HepG2 (cell line): ENCODE measurements around the gene DUS1L. TPM values are rescaled to one million over a fixed set of nuclear protein-coding genes. Genes with fewer than 3 reads are reported as not detected.

ENCODE experiments used
- CCDC6 ChIP-seq: sonication (generic); formaldehyde crosslinking; IDR thresholded peaks from 2 replicates; pipeline ENCODE4 v1.8.1; 2022; ENCODE audit warnings: mild to moderate bottlenecking, missing genetic modification reagents, moderate library complexity
- EP300 ChIP-seq, 3 experiments: sonication (generic) in 1 of 3; formaldehyde crosslinking in 1 of 3; IDR thresholded peaks; 2 replicates each; pipeline versions ENCODE4 v1.5.1 to v1.6.1; 2011 to 2020; ENCODE audit warnings: low read depth in 2 of 3, low read length in 2 of 3, borderline replicate concordance in 1 of 3, improper control_type of control experiment in 1 of 3, mild to moderate bottlenecking in 1 of 3, missing genetic modification reagents in 1 of 3, moderate library complexity in 1 of 3
- FLYWCH1 ChIP-seq: sonication (generic); formaldehyde crosslinking; IDR thresholded peaks from 2 replicates; pipeline ENCODE4 v1.8.1; 2023; ENCODE audit warnings: mild to moderate bottlenecking, missing genetic modification reagents
- GPN1 ChIP-seq: sonication (generic); formaldehyde crosslinking; IDR thresholded peaks from 2 replicates; pipeline ENCODE4 v1.5.1; 2020; ENCODE audit warnings: missing genetic modification reagents, borderline replicate concordance
- IKZF4 ChIP-seq: sonication (generic); formaldehyde crosslinking; IDR thresholded peaks from 2 replicates; pipeline ENCODE4 v1.5.1; 2020; ENCODE audit warnings: borderline replicate concordance, mild to moderate bottlenecking, low read depth, missing genetic modification reagents; ENCODE audit errors: not compliant biosample characterization
- ISL2 ChIP-seq: sonication (generic); formaldehyde crosslinking; IDR thresholded peaks from 2 replicates; pipeline ENCODE4 v1.5.0; 2020; ENCODE audit warnings: missing genetic modification reagents
- KAT2B ChIP-seq: fragments of 150-350 bp; IDR thresholded peaks from 2 replicates; pipeline ENCODE4 v1.6.1; 2014; ENCODE audit warnings: low read depth, low read length, borderline replicate concordance
- MAFK ChIP-seq, 2 experiments: IDR thresholded peaks in 1 of 2; conservative IDR thresholded peaks in 1 of 2; 2 replicates each; pipeline ENCODE4 v1.6.1; 2011; ENCODE audit warnings: improper control_type of control experiment in 2 of 2, low read length in 2 of 2
- MAZ ChIP-seq, 2 experiments: sonication (generic) in 1 of 2; formaldehyde crosslinking in 1 of 2; IDR thresholded peaks; 2 replicates each; pipeline versions ENCODE4 v1.5.0 to v1.6.1; 2012 to 2020; ENCODE audit warnings: low read depth in 2 of 2, mild to moderate bottlenecking in 2 of 2, borderline replicate concordance in 1 of 2, improper control_type of control experiment in 1 of 2, low read length in 1 of 2, missing genetic modification reagents in 1 of 2, moderate library complexity in 1 of 2
- MED8 ChIP-seq: sonication (generic); formaldehyde crosslinking; IDR thresholded peaks from 2 replicates; pipeline ENCODE4 v1.8.1; 2023; ENCODE audit warnings: mild to moderate bottlenecking, missing genetic modification reagents; ENCODE audit not compliant: insufficient replicate concordance
- REL ChIP-seq: sonication (generic); formaldehyde crosslinking; conservative IDR thresholded peaks from 2 replicates; pipeline ENCODE4 v1.8.0; 2022; ENCODE audit warnings: mild to moderate bottlenecking, missing genetic modification reagents, moderate library complexity
- RFXAP ChIP-seq: sonication (generic); formaldehyde crosslinking; IDR thresholded peaks from 2 replicates; pipeline ENCODE4 v1.4.0; 2020; ENCODE audit warnings: missing genetic modification reagents, borderline replicate concordance
- TAF1 ChIP-seq: sonication (generic); formaldehyde crosslinking; IDR thresholded peaks from 2 replicates; pipeline ENCODE4 v1.4.0; 2020; ENCODE audit warnings: missing genetic modification reagents
- ZFP36L1 ChIP-seq: sonication (generic); formaldehyde crosslinking; IDR thresholded peaks from 2 replicates; pipeline ENCODE4 v1.8.0; 2022; ENCODE audit warnings: mild to moderate bottlenecking, missing genetic modification reagents, moderate library complexity
- ZNF101 ChIP-seq: sonication (generic); formaldehyde crosslinking; IDR thresholded peaks from 2 replicates; pipeline ENCODE4 v1.4.0; 2020; ENCODE audit warnings: mild to moderate bottlenecking, low read depth, missing genetic modification reagents, borderline replicate concordance
- ZNF207 ChIP-seq: fragments of 450-650 bp; IDR thresholded peaks from 2 replicates; pipeline ENCODE4 v1.6.1; 2016; ENCODE audit warnings: antibody characterized with exemption, borderline replicate concordance
- ZNF556 ChIP-seq: sonication (generic); formaldehyde crosslinking; IDR thresholded peaks from 2 replicates; pipeline ENCODE4 v1.4.0; 2020; ENCODE audit warnings: mild to moderate bottlenecking, missing genetic modification reagents, borderline replicate concordance
- ZNF724P ChIP-seq: sonication (generic); formaldehyde crosslinking; IDR thresholded peaks from 2 replicates; pipeline ENCODE4 v1.8.0; 2022; ENCODE audit warnings: missing genetic modification reagents, borderline replicate concordance
- ZNF761 ChIP-seq: sonication (generic); formaldehyde crosslinking; conservative IDR thresholded peaks from 2 replicates; pipeline ENCODE4 v1.4.0; 2020; ENCODE audit warnings: mild to moderate bottlenecking, missing genetic modification reagents
- ZNF768 ChIP-seq: sonication (generic); formaldehyde crosslinking; IDR thresholded peaks from 2 replicates; pipeline ENCODE4 v1.4.0; 2020; ENCODE audit warnings: missing genetic modification reagents
- ZNF879 ChIP-seq: sonication (generic); formaldehyde crosslinking; IDR thresholded peaks from 2 replicates; pipeline ENCODE4 v1.8.1; 2023; ENCODE audit warnings: missing genetic modification reagents
- polyA plus RNA-seq, 8 experiments: library from polyadenylated mRNA; depleted of rRNA in 3 of 8; stranded (reverse) in 7 of 8; unstranded in 1 of 8; fragments of >200 nt; fragmentation: Illumina TruSeq in 4 of 8; extraction: Trizol in 4 of 8; gene quantifications; 2 replicates each; pipeline versions ENCODE4 v1.2.1 to v1.2.3, GENCODE V29; 2011 to 2016; ENCODE audit warnings: low read depth in 4 of 8, missing spikeins in 1 of 8, mixed read lengths in 1 of 8; ENCODE audit not compliant: insufficient read depth in 1 of 8
- total RNA-seq, 5 experiments: library from RNA; depleted of rRNA; stranded (reverse); fragments of >200 nt; fragmentation: Illumina TruSeq; extraction: Trizol; gene quantifications; 2 replicates each; pipeline ENCODE4 v1.2.3, GENCODE V29; 2016; ENCODE audit warnings: low read depth in 1 of 5
- TF ChIP-seq, protein P1 (sequence below): sonication (generic); formaldehyde crosslinking; conservative IDR thresholded peaks from 2 replicates; pipeline ENCODE4 v1.8.0; 2022; ENCODE audit warnings: missing genetic modification reagents
- TF ChIP-seq, protein P2 (sequence below): IDR thresholded peaks from 2 replicates; pipeline ENCODE4 v1.6.1; 2016; ENCODE audit warnings: low read depth
- TF ChIP-seq, protein P3 (sequence below): sonication (generic); formaldehyde crosslinking; IDR thresholded peaks from 2 replicates; pipeline ENCODE4 v1.5.0; 2020; ENCODE audit warnings: missing genetic modification reagents, mild to moderate bottlenecking, borderline replicate concordance

The DUS1L gene
- total and polyA plus RNA-seq, 2 of the 13 experiments (the other 11 are each of a cell fraction or from before 2014, with no cell fraction given), result 81.0 to 109 TPM

DNA sequence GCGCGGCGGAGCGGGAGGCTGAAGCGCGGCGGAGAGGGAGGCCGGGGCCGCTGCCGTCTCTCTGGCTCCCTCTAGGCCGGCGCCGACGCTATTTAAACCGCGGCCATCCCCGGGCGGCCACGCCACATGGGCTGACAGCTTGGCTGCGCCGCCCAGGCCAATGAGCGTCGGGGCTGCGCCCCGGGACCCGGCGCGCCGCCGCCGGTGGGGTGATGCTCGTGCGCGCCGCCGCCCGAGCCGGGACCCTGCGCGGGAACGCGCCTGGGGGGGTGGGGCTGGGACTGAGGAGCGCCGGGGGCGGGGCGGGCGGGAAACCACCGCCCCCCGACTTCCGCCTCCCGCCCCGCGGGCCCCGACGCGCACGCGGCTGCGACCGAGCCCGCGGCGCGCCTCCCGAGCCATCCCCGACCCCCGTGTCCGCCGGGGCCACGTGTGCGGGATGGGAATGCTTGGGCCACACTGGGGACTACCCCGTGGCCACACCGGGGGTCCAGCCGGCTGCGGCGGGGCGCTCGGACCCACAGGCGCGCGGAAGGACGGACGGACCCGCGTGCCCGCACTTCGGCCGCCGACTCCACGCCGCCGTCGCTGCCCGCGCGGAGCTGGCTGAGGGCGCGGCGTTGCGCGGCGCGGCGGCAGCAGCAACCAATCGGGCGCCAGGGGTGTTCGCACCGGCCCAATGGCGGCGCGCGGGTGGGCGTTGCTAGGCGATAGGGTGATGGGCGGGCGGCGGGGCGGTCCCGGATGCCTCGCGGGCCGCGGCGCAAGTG is 32.8 kb upstream of the DUS1L start, which contains the start of gene FASN (continued):
- TF ChIP-seq MAZ (IDR thresholded peaks at IDR 0.05; ENCODE audit: borderline replicate concordance, low read depth, low read length) (peak; percentile 60), MAZ (CRISPR knock-in tag; IDR thresholded peaks at IDR 0.05; ENCODE audit: low read depth) (peak; percentile 96), ZNF724P (no peak; the same call in 1 of the 2 replicates), ZNF768 (CRISPR knock-in tag) (no peak), ZNF207 (no peak), MAFK (conservative IDR thresholded peaks at IDR 0.05 in 1 of 2, IDR thresholded peaks at IDR 0.05 in 1 of 2; ENCODE audit: low read length in 2 of 2) (no peak), MED8 (CRISPR knock-in tag) (peak; percentile 57), ZFP36L1 (0 out of 2 replicates have a peak, but pooled peaks have one; percentile 24), ISL2 (CRISPR knock-in tag) (no peak), RFXAP (peak; percentile 99), EP300 (IDR thresholded peaks at IDR 0.05; ENCODE audit: low read depth in 2 of 2, low read length in 2 of 2) (peak; percentile 31 to 55; a peak in 2 of 4 replicates), EP300 (CRISPR knock-in tag; IDR thresholded peaks at IDR 0.05; ENCODE audit: borderline replicate concordance) (0 out of 2 replicates have a peak, but pooled peaks have one; percentile 2), TAF1 (peak; percentile 95), ZNF879 (CRISPR knock-in tag) (peak; percentile 83; the same call in 1 of the 2 replicates), GPN1 (CRISPR knock-in tag) (no peak), ZNF556 (CRISPR knock-in tag) (peak; percentile 62; the same call in 1 of the 2 replicates), ZNF101 (CRISPR knock-in tag) (no peak), IKZF4 (peak; percentile 96), CCDC6 (peak; percentile 92), KAT2B (no peak), ZNF761 (CRISPR knock-in tag) (peak; percentile 89), FLYWCH1 (CRISPR knock-in tag) (0 out of 2 replicates have a peak, but pooled peaks have one; percentile 84), REL (no peak)
- TF ChIP-seq, protein P1, sequence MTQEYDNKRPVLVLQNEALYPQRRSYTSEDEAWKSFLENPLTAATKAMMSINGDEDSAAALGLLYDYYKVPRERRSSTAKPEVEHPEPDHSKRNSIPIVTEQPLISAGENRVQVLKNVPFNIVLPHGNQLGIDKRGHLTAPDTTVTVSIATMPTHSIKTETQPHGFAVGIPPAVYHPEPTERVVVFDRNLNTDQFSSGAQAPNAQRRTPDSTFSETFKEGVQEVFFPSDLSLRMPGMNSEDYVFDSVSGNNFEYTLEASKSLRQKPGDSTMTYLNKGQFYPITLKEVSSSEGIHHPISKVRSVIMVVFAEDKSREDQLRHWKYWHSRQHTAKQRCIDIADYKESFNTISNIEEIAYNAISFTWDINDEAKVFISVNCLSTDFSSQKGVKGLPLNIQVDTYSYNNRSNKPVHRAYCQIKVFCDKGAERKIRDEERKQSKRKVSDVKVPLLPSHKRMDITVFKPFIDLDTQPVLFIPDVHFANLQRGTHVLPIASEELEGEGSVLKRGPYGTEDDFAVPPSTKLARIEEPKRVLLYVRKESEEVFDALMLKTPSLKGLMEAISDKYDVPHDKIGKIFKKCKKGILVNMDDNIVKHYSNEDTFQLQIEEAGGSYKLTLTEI (CRISPR knock-in tag), result no peak
- TF ChIP-seq, protein P2, sequence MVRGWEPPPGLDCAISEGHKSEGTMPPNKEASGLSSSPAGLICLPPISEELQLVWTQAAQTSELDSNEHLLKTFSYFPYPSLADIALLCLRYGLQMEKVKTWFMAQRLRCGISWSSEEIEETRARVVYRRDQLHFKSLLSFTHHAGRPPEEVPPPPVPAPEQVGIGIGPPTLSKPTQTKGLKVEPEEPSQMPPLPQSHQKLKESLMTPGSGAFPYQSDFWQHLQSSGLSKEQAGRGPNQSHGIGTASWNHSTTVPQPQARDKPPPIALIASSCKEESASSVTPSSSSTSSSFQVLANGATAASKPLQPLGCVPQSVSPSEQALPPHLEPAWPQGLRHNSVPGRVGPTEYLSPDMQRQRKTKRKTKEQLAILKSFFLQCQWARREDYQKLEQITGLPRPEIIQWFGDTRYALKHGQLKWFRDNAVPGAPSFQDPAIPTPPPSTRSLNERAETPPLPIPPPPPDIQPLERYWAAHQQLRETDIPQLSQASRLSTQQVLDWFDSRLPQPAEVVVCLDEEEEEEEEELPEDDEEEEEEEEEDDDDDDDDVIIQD (CRISPR knock-in tag), result no peak
- TF ChIP-seq, protein P3, sequence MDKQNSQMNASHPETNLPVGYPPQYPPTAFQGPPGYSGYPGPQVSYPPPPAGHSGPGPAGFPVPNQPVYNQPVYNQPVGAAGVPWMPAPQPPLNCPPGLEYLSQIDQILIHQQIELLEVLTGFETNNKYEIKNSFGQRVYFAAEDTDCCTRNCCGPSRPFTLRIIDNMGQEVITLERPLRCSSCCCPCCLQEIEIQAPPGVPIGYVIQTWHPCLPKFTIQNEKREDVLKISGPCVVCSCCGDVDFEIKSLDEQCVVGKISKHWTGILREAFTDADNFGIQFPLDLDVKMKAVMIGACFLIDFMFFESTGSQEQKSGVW (CRISPR knock-in tag), result peak; percentile 71
